ENCODE data around the gene RYR2.

RYR2 gene

GRCh38 chr1:237205400-237206064 lies 163.5 kb downstream of the RYR2 start:
- Histone ChIP-seq H3K4me2 (no peak overlapping the region), H3K4me3 (no peak overlapping the region), H3K4me1 (no peaks in the 10 kb centered on the region), H3K27me3 (no peaks in the 10 kb centered on the region), H4K20me1 (no peaks in the 10 kb centered on the region), H3K9ac (no peak overlapping the region), H3K36me3 (no peaks in the 10 kb centered on the region), H3K27ac (no peak overlapping the region), H3K9me3 (no peaks in the 10 kb centered on the region)
- TF ChIP-seq Cebpa-rat (IDR thresholded peaks at IDR 0.05) = no peak

GRCh38 chr1:237206065-237206414 lies 164.1 kb downstream of the RYR2 start:
- Histone ChIP-seq H3K4me2 (no peak overlapping the region), H3K36me3 (no peaks in the 10 kb centered on the region), H3K4me1 (no peaks in the 10 kb centered on the region), H3K27me3 (no peaks in the 10 kb centered on the region), H3K9me3 (no peaks in the 10 kb centered on the region), H3K27ac (no peak overlapping the region), H4K20me1 (no peaks in the 10 kb centered on the region), H3K4me3 (no peak overlapping the region), H3K9ac (no peak overlapping the region)
- TF ChIP-seq Cebpa-rat (IDR thresholded peaks at IDR 0.05) = no peak

GRCh38 chr1:237211031-237211430 lies 169.0 kb downstream of the RYR2 start:
- Histone ChIP-seq H3K4me2 (no peak overlapping the region), H3K4me1 (no peaks in the 10 kb centered on the region), H3K27ac (no peak overlapping the region), H3K27me3 (no peaks in the 10 kb centered on the region), H3K9ac (no peak overlapping the region), H3K36me3 (no peaks in the 10 kb centered on the region), H3K4me3 (no peak overlapping the region), H3K9me3 (no peaks in the 10 kb centered on the region), H4K20me1 (no peaks in the 10 kb centered on the region)
- no peak for TF ChIP-seq Cebpa-rat (IDR thresholded peaks at IDR 0.05)

GRCh38 chr1:237211540-237211939 lies 169.6 kb downstream of the RYR2 start:
- Histone ChIP-seq H3K4me2 (no peak overlapping the region), H3K9me3 (no peaks in the 10 kb centered on the region), H3K27me3 (no peaks in the 10 kb centered on the region), H3K9ac (no peak overlapping the region), H3K4me1 (no peaks in the 10 kb centered on the region), H4K20me1 (no peaks in the 10 kb centered on the region), H3K27ac (no peak overlapping the region), H3K36me3 (no peaks in the 10 kb centered on the region), H3K4me3 (no peak overlapping the region)
- no peak for TF ChIP-seq Cebpa-rat (IDR thresholded peaks at IDR 0.05)

- H3K4me2 ChIP-seq = no peak overlapping the region
- H3K27ac ChIP-seq = no peak overlapping the region
- TF ChIP-seq Cebpa-rat (IDR thresholded peaks at IDR 0.05) = no peak
- no peaks in the 10 kb centered on the region for H3K36me3 ChIP-seq
- no peaks in the 10 kb centered on the region for H3K27me3 ChIP-seq
- no peaks in the 10 kb centered on the region for H3K4me1 ChIP-seq
- H3K9ac ChIP-seq = no peak overlapping the region
- no peaks in the 10 kb centered on the region for H4K20me1 ChIP-seq
- no peaks in the 10 kb centered on the region for H3K9me3 ChIP-seq
- H3K4me3 ChIP-seq = no peak overlapping the region
These were observed 178.0 kb downstream of the RYR2 start for GRCh38 chr1:237219751-237220642.

GRCh38 chr1:237223419-237223818 lies 181.4 kb downstream of the RYR2 start:
- Histone ChIP-seq H3K9me3 (no peaks in the 10 kb centered on the region), H3K36me3 (no peaks in the 10 kb centered on the region), H3K4me1 (no peaks in the 10 kb centered on the region), H3K9ac (no peak overlapping the region), H3K27ac (no peak overlapping the region), H4K20me1 (no peaks in the 10 kb centered on the region), H3K4me2 (no peak overlapping the region), H3K4me3 (no peak overlapping the region), H3K27me3 (no peaks in the 10 kb centered on the region)
- TF ChIP-seq Cebpa-rat (IDR thresholded peaks at IDR 0.05) = no peak

- Histone ChIP-seq H4K20me1 (no peaks in the 10 kb centered on the region), H3K4me1 (no peaks in the 10 kb centered on the region), H3K36me3 (no peaks in the 10 kb centered on the region), H3K9me3 (no peaks in the 10 kb centered on the region), H3K27ac (no peak overlapping the region), H3K27me3 (no peaks in the 10 kb centered on the region), H3K9ac (no peak overlapping the region), H3K4me3 (no peak overlapping the region), H3K4me2 (no peak overlapping the region)
- TF ChIP-seq Cebpa-rat (IDR thresholded peaks at IDR 0.05) = no peak
These were observed 184.4 kb downstream of the RYR2 start for GRCh38 chr1:237226177-237226944.

GRCh38 chr1:237227476-237227875 lies 185.5 kb downstream of the RYR2 start:
- no peak for TF ChIP-seq Cebpa-rat (IDR thresholded peaks at IDR 0.05)
- H3K27ac ChIP-seq = no peak overlapping the region

GRCh38 chr1:237228421-237228820 lies 186.4 kb downstream of the RYR2 start:
- H4K20me1 ChIP-seq = no peaks in the 10 kb centered on the region
- no peak overlapping the region for H3K4me2 ChIP-seq
- no peaks in the 10 kb centered on the region for H3K27me3 ChIP-seq
- H3K4me3 ChIP-seq = no peak overlapping the region
- no peak overlapping the region for H3K27ac ChIP-seq
- no peaks in the 10 kb centered on the region for H3K36me3 ChIP-seq
- no peak overlapping the region for H3K9ac ChIP-seq
- no peaks in the 10 kb centered on the region for H3K4me1 ChIP-seq
- no peak for TF ChIP-seq Cebpa-rat (IDR thresholded peaks at IDR 0.05)
- H3K9me3 ChIP-seq = no peaks in the 10 kb centered on the region

More at GRCh38 chr1:237227476-237227875, 185.5 kb downstream of the RYR2 start:
- Histone ChIP-seq H3K36me3 (no peaks in the 10 kb centered on the region), H3K9ac (no peak overlapping the region), H3K4me3 (no peak overlapping the region), H3K4me2 (no peak overlapping the region), H4K20me1 (no peaks in the 10 kb centered on the region), H3K4me1 (no peaks in the 10 kb centered on the region), H3K27me3 (no peaks in the 10 kb centered on the region), H3K9me3 (no peaks in the 10 kb centered on the region)

- Histone ChIP-seq H3K4me3 (no peak overlapping the region), H3K4me2 (no peak overlapping the region), H3K27ac (no peak overlapping the region), H4K20me1 (no peaks in the 10 kb centered on the region), H3K4me1 (no peaks in the 10 kb centered on the region), H3K9me3 (no peaks in the 10 kb centered on the region), H3K27me3 (no peaks in the 10 kb centered on the region), H3K36me3 (no peaks in the 10 kb centered on the region), H3K9ac (no peak overlapping the region)
- no peak for TF ChIP-seq Cebpa-rat (IDR thresholded peaks at IDR 0.05)
These were observed 187.3 kb downstream of the RYR2 start for GRCh38 chr1:237229333-237229732.

All from BLaER1 (cell line).